Progenitor cell of endocrine pancreas (in vitro differentiated cells): ENCODE data around the gene CENPU. TPM values are rescaled to one million over a fixed set of nuclear protein-coding genes. Genes with fewer than 3 reads are reported as not detected.

Experiments used
- DNase-seq: peaks from one replicate; pipeline ENCODE4 v3.0.0; 2021; ENCODE audit warnings: low spot score; ENCODE audit not compliant: unreplicated experiment
- H3K27ac Mint-ChIP-seq: 2 replicates; pipeline ENCODE4 v1.8.0; 2021; ENCODE audit warnings: mild to moderate bottlenecking, moderate library complexity, mixed read lengths
- H3K27me3 Mint-ChIP-seq: 2 replicates; pipeline ENCODE4 v1.8.0; 2021; ENCODE audit warnings: mixed read lengths
- H3K36me3 Mint-ChIP-seq: 2 replicates; pipeline ENCODE4 v1.8.0; 2022; ENCODE audit warnings: mixed read lengths; ENCODE audit not compliant: insufficient read depth
- H3K4me1 Mint-ChIP-seq: 2 replicates; pipeline ENCODE4 v1.8.0; 2021; ENCODE audit warnings: low read depth, mixed read lengths
- H3K4me3 Mint-ChIP-seq: 2 replicates; pipeline ENCODE4 v1.8.0; 2021; ENCODE audit warnings: low read depth, mild to moderate bottlenecking, moderate library complexity, mixed read lengths
- H3K9me3 Mint-ChIP-seq: 2 replicates; pipeline ENCODE4 v1.8.0; 2021; ENCODE audit warnings: low read depth, mixed read lengths
- CTCF ChIP-seq: fragments of 200-600 bp; sonication (generic); IDR thresholded peaks from one replicate; pipeline ENCODE4 v1.5.0; 2021; ENCODE audit warnings: antibody characterized with exemption, mild to moderate bottlenecking; ENCODE audit not compliant: unreplicated experiment
- total RNA-seq: library from RNA; stranded (reverse); gene quantifications from 2 replicates; pipeline ENCODE4 v1.2.1, GENCODE V29; 2021

Gene CENPU
- total RNA-seq, 1 donor from 2014 or later = 39.2 TPM

- H3K9me3 Mint-ChIP-seq = no peaks in the 10 kb centered on the region
- H3K4me1 Mint-ChIP-seq = peaks cover 30% of the 10 kb centered on the region
- peaks cover 4% of the 10 kb centered on the region for H3K36me3 Mint-ChIP-seq
- peak overlapping the region; percentile 96 for H3K27ac Mint-ChIP-seq
- TF ChIP-seq CTCF = no peak
- peak overlapping the region; percentile 83 for H3K4me3 Mint-ChIP-seq
- no peaks in the 10 kb centered on the region for H3K27me3 Mint-ChIP-seq
- DNase-seq = no peak
Measured at GRCh38 chr4:184648054-184648312, 85.9 kb downstream of the CENPU start.

- peaks cover 4% of the 10 kb centered on the region for H3K36me3 Mint-ChIP-seq
- H3K4me3 Mint-ChIP-seq = peak overlapping the region; percentile 83
- no peak for TF ChIP-seq CTCF
- H3K27ac Mint-ChIP-seq = peak overlapping the region; percentile 96
- no peaks in the 10 kb centered on the region for H3K27me3 Mint-ChIP-seq
- H3K9me3 Mint-ChIP-seq = no peaks in the 10 kb centered on the region
- peaks cover 30% of the 10 kb centered on the region for H3K4me1 Mint-ChIP-seq
- DNase-seq = no peak
Measured at GRCh38 chr4:184647266-184648053, 86.4 kb downstream of the CENPU start.

- Mint-ChIP-seq H3K4me3 (no peak overlapping the region), H3K9me3 (no peaks in the 10 kb centered on the region), H3K27ac (no peak overlapping the region), H3K36me3 (peaks cover 7% of the 10 kb centered on the region), H3K27me3 (no peaks in the 10 kb centered on the region), H3K4me1 (peaks cover 30% of the 10 kb centered on the region)
- TF ChIP-seq CTCF = no peak
- no peak for DNase-seq
Measured at GRCh38 chr4:184645904-184646610, 87.8 kb downstream of the CENPU start.

- H3K27me3 Mint-ChIP-seq = no peaks in the 10 kb centered on the region
- peaks cover 22% of the 10 kb centered on the region for H3K4me1 Mint-ChIP-seq
- H3K9me3 Mint-ChIP-seq = no peaks in the 10 kb centered on the region
- DNase-seq = no peak
- H3K4me3 Mint-ChIP-seq = no peak overlapping the region
- H3K36me3 Mint-ChIP-seq = peaks cover 7% of the 10 kb centered on the region
- H3K27ac Mint-ChIP-seq = no peak overlapping the region
- TF ChIP-seq CTCF = no peak
Measured at GRCh38 chr4:184644553-184645307, 89.2 kb downstream of the CENPU start.

Other genes starting within 250 kb of the CENPU start
- 29.6 and 33.9 TPM in 2 replicates for gene CASP3, start 84.6 kb downstream of the CENPU start, total RNA-seq
- 17.4 and 19.0 TPM in 2 replicates for gene PRIMPOL, start 84.4 kb downstream of the CENPU start, total RNA-seq
- 6.3 and 6.4 TPM in 2 replicates for gene ACSL1, start 91.9 kb upstream of the CENPU start, total RNA-seq